ENCODE measurements around the gene RHOG. TPM values are rescaled to one million over a fixed set of nuclear protein-coding genes. Genes with fewer than 3 reads are reported as not detected.

Gene RHOG
- polyA plus RNA-seq (ENCODE audit: insufficient read length in 10 of 10) = 10 to 100 TPM; 19.0 to 29.9 (median 25.2) TPM
- long read RNA-seq, donor 1, transcript RHOG-201 (2 exons, 1,319 nt) = major isoform, 11 of 11 reads
- long read RNA-seq, donor 1, partial matches to known transcripts = 0 of 11 reads
- long read RNA-seq, donor 1, other reads (novel, unspliced or antisense) = 0 of 11 reads
- long read RNA-seq, donor 2, transcript RHOG-201 (2 exons, 1,319 nt) = major isoform, 7 of 8 reads
- long read RNA-seq, donor 2, partial matches to known transcripts = 0 of 8 reads
- long read RNA-seq, donor 2, other reads (novel, unspliced or antisense) = 0 of 8 reads
- long read RNA-seq, donor 3 = 0 reads
- long read RNA-seq, donor 4, transcript RHOG-201 (2 exons, 1,319 nt) = major isoform, 10 of 10 reads
- long read RNA-seq, donor 4, partial matches to known transcripts = 0 of 10 reads
- long read RNA-seq, donor 4, other reads (novel, unspliced or antisense) = 0 of 10 reads
- long read RNA-seq, donor 5, transcript RHOG-201 (2 exons, 1,319 nt) = major isoform, 13 of 13 reads
- long read RNA-seq, donor 5, partial matches to known transcripts = 0 of 13 reads
- long read RNA-seq, donor 5, other reads (novel, unspliced or antisense) = 0 of 13 reads
- long read RNA-seq, donor 6, transcript RHOG-201 (2 exons, 1,319 nt) = major isoform, 7 of 7 reads
- long read RNA-seq, donor 6, partial matches to known transcripts = 0 of 7 reads
- long read RNA-seq, donor 6, other reads (novel, unspliced or antisense) = 0 of 7 reads
- long read RNA-seq, donor 7, transcript RHOG-201 (2 exons, 1,319 nt) = major isoform, 5 of 5 reads
- long read RNA-seq, donor 7, partial matches to known transcripts = 0 of 5 reads
- long read RNA-seq, donor 7, other reads (novel, unspliced or antisense) = 0 of 5 reads
- long read RNA-seq, donor 8, transcript RHOG-201 (2 exons, 1,319 nt) = major isoform, 7 of 8 reads
- long read RNA-seq, donor 8, partial matches to known transcripts = 0 of 8 reads
- long read RNA-seq, donor 8, other reads (novel, unspliced or antisense) = 0 of 8 reads
- long read RNA-seq, donor 9, partial matches to known transcripts = 0 of 2 reads
- long read RNA-seq, donor 9, other reads (novel, unspliced or antisense) = 0 of 2 reads

DNA sequence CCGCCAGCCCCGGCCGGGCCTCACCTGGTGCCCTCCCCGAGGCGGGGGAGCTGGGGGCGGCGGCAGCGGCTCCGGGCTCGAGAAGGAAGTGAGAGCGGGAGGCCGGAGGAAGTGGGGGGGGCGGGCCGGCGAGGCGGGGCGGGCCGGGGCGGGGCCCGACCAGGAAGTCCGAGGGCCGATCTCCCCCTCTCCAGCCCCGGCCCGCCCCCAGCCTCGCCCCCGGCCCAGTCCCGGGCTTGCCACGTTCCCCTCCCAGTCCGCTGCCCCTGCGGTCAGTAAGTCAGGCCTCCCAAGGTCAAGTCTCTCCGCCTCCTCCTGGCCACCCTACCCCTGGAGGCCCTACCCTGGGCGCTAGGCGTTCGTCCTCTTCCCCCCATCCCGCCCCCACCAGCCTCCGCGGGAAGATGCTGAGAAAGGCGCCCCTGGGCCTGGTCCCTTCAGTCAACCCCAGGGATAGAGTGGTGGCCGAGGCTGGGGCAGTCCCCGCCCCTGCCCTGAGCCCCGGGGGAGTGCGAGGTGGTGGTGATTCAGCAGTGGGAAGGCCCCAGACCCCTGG lies at the start of gene RHOG:
TSS of gene RHOG (minus strand) at position 90 of the 556 bp plus-strand sequence. CDS start 12,821 bp downstream, outside the sequence.
- peak; percentile 71 to 92 (median 84) for DNase-seq

DNA sequence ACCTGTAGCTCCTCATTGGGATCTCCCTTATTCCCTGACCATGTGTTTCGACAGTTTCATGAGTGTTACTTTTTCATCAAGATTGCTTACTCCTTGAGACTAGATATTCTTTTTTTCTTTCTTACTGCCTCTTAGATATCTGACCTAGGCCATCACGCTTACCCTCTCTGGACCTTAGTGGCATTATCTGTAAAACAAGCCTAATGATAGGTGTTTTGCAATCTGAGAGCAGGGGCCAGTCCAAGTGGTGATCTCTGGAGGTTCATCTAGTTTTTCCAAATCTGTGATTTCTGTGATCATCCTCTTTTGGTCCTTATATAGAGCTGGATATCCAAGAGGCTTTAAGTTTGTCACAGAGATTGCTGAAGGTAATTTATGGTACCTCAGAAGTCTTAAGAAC lies 49.3 kb upstream of the RHOG start:
- no peak for DNase-seq

DNA sequence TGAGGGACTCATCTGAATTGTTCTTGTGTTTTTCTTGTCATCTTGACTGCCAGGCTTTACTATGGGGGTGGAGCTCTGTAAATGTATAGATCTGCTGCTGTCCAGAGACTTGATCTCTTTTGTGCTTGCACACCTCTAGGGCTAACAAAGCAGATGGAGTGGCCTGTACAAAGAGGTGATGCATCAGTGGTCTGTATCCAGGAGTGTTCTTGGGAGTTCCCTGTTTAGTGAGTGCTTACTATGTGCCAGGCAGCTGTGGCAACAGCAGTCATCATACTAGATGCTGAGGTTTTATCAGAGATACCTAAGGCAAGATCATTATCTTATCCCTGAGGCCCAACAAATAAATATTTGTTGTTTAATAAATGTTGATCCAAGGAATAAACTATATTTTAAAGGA lies 48.1 kb upstream of the RHOG start:
- no peak for DNase-seq

DNA sequence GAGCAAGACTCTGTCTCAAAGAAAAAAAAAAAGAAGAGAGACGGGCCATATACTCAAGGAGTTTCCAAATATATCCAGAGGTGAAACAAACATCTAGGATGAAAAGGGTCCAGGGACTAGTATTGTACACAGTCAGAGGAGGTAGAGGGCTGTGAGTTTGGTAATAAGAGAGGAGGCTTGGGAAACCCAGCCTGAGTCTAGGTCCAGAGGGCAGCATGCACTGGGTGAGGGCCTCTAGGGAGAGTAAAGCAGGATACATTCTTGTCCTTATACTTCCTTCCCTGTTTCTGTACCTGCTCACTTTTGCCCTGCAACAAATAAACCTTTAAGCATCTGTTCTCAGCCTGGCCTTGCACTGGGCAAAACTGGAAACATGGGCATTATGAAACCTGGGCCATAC lies 46.2 kb upstream of the RHOG start:
- DNase-seq = no peak

DNA sequence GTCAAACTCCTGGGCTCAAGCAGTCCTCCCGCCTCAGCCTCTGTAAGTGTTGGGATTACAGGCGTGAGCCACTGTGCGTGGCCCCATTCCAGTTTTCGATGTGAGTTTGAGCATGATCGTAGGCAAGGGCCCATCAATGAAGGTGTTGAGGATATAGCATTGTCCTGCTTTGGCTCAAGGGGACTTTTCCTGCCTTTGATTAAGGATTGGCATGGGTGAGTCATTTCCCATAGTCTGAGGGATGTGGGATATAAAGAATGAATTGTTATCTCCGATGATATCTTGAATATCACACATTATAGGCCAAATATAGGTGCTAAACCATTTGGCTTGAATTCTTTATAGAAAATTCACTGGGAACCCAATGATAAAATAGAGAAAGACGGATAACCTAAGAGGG lies 45.1 kb upstream of the RHOG start:
- DNase-seq = no peak

DNA sequence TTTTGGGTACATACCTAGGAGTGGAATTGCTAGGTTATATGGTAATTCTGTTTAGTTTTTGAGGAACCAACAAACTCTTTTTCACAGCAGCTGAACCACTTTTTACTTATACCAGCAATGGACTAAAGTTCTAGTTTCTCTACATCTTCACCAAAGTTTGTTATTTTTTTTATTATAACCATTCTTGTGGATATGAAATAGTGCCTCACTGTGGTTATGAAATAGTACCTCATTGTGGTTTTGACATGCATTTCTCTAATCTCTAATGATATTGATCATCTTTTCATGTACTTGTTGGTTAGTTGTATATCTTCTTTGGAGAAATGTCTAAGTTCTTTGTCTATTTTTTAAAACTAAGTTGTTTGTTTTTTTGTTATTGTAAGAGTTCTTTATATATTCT lies 41.9 kb upstream of the RHOG start:
- DNase-seq = no peak

DNA sequence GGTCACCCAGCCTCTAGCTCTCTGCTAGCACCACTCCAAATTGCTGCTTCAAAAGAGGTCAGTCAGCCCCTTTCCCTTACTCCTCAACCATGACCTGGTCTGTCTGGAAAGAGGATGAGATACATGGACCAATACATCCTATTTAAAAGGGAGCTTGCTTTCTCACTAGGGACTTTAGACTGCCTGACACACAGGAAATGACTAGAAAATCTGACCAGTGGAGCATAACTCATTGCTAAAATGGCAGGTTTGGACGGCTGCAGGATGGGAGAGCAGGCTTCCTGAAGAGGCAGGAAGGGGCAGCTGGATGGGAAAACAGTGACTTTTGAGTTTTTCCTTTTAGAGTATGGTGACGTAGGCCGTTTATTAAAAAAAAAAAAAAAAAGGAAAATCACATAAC lies 40.0 kb upstream of the RHOG start:
- no peak for DNase-seq

DNA sequence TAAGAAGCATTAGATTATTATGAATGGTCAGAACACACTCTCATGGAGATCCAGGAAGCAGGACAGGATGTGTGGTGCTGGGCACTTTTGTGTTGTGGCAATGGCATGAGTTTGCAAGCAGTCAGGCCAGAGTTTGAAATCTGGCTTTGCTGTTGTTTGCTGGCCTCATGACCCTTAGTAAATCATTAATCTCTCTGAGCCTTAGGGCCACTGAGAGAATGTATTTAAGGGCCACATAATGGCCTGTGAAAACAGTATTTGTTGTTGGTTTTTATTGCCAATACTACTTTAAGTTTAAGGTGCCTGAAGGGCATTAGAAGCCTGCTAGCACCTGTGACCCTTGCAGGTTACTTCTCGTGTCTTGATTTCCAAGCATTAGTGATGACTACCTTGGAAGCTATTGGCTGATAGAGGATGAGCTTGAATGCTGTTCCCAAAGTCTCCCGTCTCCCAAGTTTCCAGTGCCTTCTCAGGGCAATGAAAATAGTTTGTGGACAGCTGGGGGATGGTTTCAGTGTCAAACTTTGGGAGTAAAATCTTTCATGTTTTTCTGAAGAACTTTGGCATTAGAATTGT lies 39.3 kb upstream of the RHOG start:
- DNase-seq = no peak

DNA sequence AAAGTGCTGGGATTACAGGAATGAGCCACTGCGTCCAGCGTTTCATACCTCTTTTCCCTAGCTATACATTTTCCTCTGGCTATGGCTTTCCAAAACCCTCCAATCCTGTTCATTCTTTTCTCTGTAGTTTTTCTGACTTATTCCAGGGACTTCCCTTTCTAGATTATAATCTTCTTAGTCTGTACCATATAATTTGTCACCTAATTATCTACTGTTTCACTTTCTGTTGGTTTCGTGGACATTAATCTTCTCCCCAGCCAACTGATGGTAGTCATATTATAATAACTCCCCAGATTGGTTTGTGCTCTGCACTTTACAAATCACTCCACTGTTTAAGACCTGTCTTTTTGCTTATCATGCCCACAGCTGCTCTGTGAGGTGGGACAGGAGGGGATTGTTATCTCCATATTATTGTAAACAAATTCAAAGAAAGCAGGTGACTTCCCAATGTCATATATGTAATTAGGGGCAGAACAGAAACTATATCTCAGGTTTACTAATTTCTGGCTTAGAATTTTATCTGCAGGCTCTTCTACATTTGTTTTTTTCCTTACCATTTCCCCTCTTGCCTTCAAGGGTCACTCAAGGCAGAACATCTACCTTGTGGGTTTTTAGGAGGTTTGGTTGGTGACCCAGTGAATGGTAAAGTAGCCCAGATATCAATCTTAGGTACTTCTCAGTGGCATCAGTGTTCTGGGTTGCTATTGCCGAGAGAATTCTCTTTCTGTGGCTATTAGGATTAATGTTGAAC lies 38.6 kb upstream of the RHOG start:
- DNase-seq = no peak

DNA sequence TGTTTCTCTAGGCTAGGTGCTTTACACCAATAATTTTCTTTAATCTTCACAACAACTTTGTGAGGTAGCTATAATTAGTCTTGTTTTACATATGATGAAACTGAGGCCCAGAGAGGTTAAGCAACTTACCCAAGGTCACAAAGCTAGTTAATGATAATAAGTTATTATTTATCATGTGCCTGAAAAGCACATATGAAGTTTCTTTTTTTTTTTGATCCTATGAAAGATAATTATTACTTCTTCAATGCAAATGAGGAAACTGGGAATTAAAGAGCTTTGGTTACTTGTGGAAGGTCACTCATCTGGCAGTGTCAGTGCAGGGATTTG lies 37.5 kb upstream of the RHOG start:
- no peak for DNase-seq

DNA sequence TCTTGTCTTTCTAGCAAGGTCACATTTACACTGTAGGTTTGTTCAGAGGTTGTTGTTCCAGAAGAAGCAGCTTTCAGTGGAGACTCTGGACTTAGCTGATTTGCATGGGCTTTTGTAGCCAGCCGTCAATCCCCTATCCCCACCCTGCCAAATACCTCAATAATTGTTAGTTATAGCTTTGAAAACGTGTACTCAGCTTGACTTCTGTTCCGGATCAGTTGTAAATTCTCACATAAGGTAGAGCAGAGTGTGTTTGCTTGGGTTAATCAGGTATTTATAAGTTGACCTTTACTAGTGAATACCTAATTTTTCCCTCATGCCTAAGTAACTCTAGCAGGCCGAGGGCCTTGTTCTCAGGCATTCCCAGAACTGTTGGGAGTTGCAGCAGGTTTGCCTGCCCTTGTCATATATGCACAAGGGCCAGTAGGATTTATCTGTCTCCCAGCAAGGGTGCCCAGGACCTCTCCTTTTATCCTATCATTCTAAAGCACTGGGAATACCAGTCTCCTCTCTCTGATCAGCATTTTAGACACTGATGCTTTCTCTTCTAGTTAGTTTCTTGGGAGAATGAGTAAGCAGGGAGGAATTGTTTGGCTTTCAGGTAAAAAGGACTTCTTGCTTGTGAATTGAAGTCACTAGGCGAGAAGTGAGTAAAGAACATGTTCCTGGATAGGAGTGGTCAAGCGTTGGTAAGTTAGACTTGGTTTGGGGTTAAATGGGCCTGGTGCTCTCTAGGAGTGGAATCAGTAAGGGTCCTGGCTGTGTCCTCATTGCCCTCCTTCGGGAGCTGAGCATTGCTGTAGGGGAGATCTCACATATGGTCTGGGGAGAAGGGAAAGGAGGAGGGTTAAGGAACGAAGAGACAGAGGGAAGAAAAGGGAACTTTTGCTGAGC lies 36.9 kb upstream of the RHOG start:
- no peak for DNase-seq

DNA sequence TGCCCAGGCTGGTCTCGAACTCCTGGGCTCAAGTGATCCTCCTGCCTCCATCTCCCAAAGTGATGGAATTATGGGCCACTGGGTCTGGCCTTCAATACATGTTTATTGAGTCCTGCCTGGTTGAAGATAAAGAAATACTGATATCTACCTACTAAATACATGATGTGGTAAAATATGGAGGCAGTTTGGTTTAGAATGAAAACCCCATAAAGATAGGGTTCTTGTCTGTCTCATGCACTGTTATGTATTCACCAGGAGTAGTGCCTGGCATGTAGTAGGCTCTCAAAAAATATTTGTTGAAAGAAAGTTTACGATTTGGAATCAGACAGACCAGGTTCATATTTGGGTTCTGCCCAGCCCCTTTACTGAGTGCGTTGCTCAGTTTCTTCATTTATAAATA lies 35.9 kb upstream of the RHOG start:
- DNase-seq = no peak

DNA sequence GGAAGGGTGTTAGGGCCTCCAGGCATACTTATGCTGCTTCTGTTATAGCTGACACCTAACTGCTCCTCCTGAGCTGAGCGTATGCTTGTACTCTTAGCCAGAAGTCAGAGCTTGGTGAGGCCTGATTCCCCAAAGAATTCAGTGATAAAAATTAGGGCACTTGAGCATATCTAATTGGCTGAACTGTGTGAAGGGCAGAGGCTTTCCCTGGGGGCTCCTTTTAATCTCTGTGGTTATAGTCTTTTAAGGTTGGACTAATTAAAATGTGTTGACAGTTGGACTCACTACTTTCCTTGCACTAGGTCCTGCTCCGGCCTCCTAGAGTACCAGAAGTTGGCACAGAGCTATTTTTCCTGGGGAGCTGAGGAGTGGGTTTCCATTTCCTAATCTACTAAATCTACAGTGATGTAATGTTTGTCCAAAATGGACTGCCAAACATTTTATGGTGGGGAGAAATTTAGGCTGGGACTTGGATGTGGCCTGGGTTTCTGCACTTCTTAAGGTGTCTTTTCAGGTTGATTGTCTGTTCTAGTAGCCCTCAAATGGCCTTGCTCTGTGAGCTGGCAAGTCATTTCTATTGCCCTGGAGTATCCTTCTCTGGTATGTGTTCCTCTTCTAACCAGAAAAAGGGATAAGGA lies 33.1 kb upstream of the RHOG start:
- DNase-seq = no peak

DNA sequence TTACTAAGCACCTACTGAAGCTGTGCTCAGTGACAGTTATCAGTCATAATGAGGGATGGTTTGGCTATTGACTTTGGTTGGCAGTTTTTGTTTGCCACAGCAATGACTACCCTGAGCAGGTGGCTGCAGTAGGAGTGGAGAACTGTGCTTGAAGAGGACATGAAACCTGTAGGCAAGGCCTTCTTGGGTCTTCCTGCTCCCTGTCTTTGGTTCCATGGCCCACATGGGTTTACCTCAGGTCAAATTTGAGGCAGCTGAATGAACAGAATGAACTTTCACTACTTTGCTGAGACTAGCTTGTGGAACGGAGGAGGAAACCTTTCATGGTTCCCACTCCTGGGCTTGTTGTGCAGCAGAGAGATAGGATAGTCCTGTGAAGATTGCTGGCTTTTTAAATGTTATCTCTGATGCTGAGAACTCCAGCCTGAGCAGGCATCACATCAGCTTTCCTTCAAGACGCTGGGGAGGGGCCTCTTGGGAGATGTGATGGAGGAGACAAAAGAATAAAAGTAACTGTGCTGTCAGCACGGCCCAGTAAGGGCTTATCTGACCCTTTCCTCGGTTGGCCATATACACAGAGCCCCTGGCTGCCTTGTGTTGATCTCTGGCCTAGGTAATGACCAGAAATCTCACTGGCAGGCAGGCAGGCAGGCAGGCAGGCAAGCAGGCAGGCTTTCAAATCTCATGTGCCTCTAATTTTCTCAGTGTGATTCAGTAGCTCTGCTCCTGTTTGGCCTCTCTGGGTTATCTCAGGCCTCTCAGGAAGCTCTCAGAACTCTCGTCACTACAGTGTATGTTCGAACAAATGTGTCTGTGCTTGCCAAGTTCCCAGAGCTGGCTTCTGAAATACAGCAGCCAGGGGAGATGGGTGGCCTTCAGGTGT lies 26.7 kb upstream of the RHOG start:
- DNase-seq = no peak

DNA sequence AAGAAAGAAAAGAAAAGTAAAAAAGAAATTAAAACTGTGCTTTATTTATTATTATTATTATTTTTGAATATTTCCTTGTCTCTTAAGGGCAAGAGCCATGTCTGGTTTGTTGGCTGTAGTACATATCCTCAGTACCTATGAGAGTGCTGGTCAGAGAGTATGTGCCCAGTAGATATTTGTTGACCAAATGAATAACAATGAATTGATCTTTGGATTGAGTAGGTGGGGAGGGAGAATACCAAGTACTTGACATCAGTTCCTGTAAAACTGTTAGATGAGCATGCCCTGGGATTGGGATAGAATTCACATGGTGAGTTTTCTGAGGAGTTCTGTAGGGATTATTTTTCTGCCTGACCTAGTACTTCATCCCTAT lies 26.1 kb upstream of the RHOG start:
- no peak for DNase-seq

DNA sequence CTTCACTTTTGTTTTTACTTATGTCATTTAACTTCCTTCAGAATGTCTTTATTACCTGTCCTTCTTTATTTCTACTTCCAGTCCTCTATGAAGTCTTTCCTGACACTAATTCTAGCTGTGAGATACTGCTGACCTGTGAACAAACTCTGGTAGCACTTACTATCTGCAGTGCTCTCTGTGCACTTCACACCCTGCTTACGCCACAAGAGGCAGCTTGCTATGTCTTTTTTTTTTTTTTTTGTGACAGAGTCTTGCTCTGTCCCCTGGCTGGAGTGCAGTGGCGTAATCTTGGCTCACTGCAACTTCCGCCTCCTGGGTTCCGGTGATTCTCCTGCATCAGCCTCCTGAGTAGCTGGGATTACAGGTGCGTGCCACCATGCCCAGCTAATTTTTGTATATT lies 25.4 kb upstream of the RHOG start:
- DNase-seq = no peak

DNA sequence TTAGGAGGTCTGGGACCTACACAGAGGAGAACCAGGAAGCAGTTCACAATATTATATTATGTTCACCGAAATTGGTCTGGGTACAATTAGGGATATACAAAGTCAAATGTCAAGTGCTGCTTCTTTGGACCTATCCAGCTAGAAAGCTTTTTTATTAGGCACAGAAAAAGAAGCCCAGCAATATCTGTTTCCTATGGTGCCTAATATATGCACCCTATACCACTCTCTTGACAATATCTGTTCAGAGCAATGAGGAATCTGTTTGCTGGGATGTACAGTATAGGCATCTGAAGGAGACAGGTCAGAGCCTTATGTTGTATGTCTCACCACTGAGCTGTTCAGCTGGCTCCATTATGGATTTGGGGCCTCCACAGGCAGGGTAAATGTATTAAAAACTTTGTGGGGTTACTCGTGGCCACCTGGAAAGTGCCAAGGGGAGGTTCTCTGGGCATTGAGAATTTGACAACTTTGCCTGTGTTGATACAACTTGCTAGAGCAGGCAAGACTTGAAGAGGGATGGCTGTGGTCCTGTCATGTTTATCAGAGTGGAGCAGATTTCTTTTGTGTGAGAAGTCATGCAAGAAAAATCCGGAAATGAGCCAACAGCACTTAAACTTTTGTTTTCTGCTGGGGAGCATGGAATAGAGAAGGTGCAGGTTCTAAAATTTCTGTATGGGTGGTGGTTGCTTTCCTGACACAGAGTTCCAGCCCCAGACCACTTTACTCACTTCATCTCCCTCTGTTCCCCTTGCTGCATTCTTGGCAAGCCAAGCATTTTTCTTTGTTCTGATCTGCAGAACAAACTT lies 24.8 kb upstream of the RHOG start:
- no peak for DNase-seq

DNA sequence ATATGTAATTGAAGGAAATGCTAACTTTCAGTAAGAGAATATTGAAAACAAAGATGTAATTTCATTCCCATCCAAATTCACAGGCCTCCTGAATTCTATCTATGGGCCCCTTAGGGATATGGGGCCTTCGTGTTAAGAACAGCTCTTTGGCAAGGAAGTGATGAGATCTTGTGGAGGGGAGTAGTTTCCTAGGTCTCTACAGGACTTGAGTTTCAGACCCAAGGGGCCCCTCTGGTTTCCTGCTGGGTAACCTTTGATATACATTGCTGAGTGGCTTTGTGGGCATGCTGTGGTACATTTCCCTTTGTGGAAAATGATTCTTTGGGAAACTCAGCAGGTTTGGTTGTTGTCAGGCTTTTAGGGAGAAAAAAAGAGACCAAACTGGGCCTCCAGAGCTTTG lies 20.9 kb upstream of the RHOG start:
- DNase-seq = peak in 1 of 3 donors; percentile 42

Data from muscle of back (tissue), 13 donors.